GM23338 (cell line): ENCODE results near the gene MAPK8IP3. TPM values are rescaled to one million over a fixed set of nuclear protein-coding genes. Genes with fewer than 3 reads are reported as not detected.

ENCODE experiments used
- ATAC-seq: fragments of 200-7000 bp; cut with Tn5 transposase; 3 replicates; pipeline ENCODE4 v1.9.1; 2020
- DNase-seq: peaks from one replicate; pipeline ENCODE4 v3.0.0-alpha.2; 2015; ENCODE audit warnings: low spot score
- H2AFZ ChIP-seq: fragments of 200-600 bp; sonication (generic); 2 replicates; pipeline ENCODE4 v1.8.0; 2016; ENCODE audit warnings: antibody characterized with exemption, mild to moderate bottlenecking, moderate library complexity
- H3F3A ChIP-seq: fragments of 200-600 bp; sonication (generic); replicated peaks from 2 replicates; pipeline ENCODE4 v1.8.0; 2017; ENCODE audit warnings: antibody characterized with exemption, mixed run types, low read depth
- H3K27ac ChIP-seq: fragments of 200-600 bp; sonication (generic); 2 replicates; pipeline ENCODE4 v1.6.1; 2016; ENCODE audit warnings: low read depth
- H3K27me3 ChIP-seq: fragments of 200-600 bp; sonication (generic); 2 replicates; pipeline ENCODE4 v1.8.0; 2016; ENCODE audit warnings: mild to moderate bottlenecking, mixed run types, moderate library complexity; ENCODE audit not compliant: insufficient read depth
- H3K36me3 ChIP-seq: fragments of 200-600 bp; sonication (generic); 2 replicates; pipeline ENCODE4 v1.8.0; 2016; ENCODE audit warnings: mild to moderate bottlenecking; ENCODE audit not compliant: insufficient read depth
- H3K4me1 ChIP-seq: fragments of 200-600 bp; sonication (generic); 2 replicates; pipeline ENCODE4 v1.8.0; 2016; ENCODE audit warnings: mild to moderate bottlenecking, moderate library complexity; ENCODE audit not compliant: insufficient read depth
- H3K4me2 ChIP-seq: fragments of 200-600 bp; sonication (generic); 2 replicates; pipeline ENCODE4 v1.7.1; 2017; ENCODE audit warnings: mixed run types
- H3K4me3 ChIP-seq: fragments of 200-600 bp; sonication (generic); 2 replicates; pipeline ENCODE4 v1.6.1; 2016; ENCODE audit warnings: mixed run types
- H3K79me2 ChIP-seq: fragments of 200-600 bp; sonication (generic); replicated peaks from 2 replicates; pipeline ENCODE4 v1.8.0; 2017; ENCODE audit warnings: mild to moderate bottlenecking; ENCODE audit not compliant: insufficient read depth
- H3K9me2 ChIP-seq: fragments of 200-600 bp; sonication (generic); 2 replicates; pipeline ENCODE4 v1.8.0; 2017; ENCODE audit not compliant: insufficient read depth
- H4K20me1 ChIP-seq: fragments of 200-600 bp; sonication (generic); replicated peaks from 2 replicates; pipeline ENCODE4 v1.8.0; 2017; ENCODE audit warnings: mild to moderate bottlenecking; ENCODE audit not compliant: insufficient read depth
- H3K27ac Mint-ChIP-seq: 2 replicates; pipeline ENCODE4 v1.8.0; 2020; ENCODE audit warnings: inconsistent platforms, mild to moderate bottlenecking, moderate library complexity, mixed read lengths
- H3K27me3 Mint-ChIP-seq: 3 replicates; pipeline ENCODE4 v1.8.0; 2022; ENCODE audit warnings: low read depth, mild to moderate bottlenecking, moderate library complexity, mixed read lengths, inconsistent platforms; ENCODE audit not compliant: insufficient read depth, poor library complexity
- H3K36me3 Mint-ChIP-seq: 3 replicates; pipeline ENCODE4 v1.8.0; 2021; ENCODE audit warnings: low read depth, mild to moderate bottlenecking, inconsistent platforms, moderate library complexity, mixed read lengths
- H3K4me1 Mint-ChIP-seq: 3 replicates; pipeline ENCODE4 v1.8.0; 2020; ENCODE audit warnings: mild to moderate bottlenecking, inconsistent platforms, mixed read lengths
- H3K4me3 Mint-ChIP-seq: 3 replicates; pipeline ENCODE4 v1.8.0; 2021; ENCODE audit warnings: moderate library complexity, mild to moderate bottlenecking, inconsistent platforms, mixed read lengths
- H3K9me3 Mint-ChIP-seq: 3 replicates; pipeline ENCODE4 v1.8.0; 2020; ENCODE audit warnings: moderate library complexity, mild to moderate bottlenecking, inconsistent platforms, mixed read lengths
- CREB1 ChIP-seq: fragments of 250-450 bp; sonication (Bioruptor Pico); IDR thresholded peaks from 2 replicates; pipeline ENCODE4 v1.5.0; 2020; ENCODE audit warnings: low read depth, mild to moderate bottlenecking, moderate library complexity
- CTCF ChIP-seq, 2 experiments: fragments of 200-600 bp in 1 of 2; sonication (generic) in 1 of 2; conservative IDR thresholded peaks; 2 replicates each; pipeline versions ENCODE4 v1.5.1 to v1.6.1; 2016 to 2017; ENCODE audit warnings: antibody characterized with exemption in 2 of 2, low read depth in 2 of 2, mild to moderate bottlenecking in 2 of 2, moderate library complexity in 1 of 2
- ETS1 ChIP-seq: IDR thresholded peaks from 2 replicates; pipeline ENCODE4 v1.6.1; 2016; ENCODE audit warnings: antibody characterized with exemption
- EZH2 ChIP-seq: fragments of 200-600 bp; sonication (generic); IDR thresholded peaks from one replicate; pipeline ENCODE4 v1.8.0; 2017; ENCODE audit warnings: antibody characterized with exemption, mild to moderate bottlenecking, low read depth; ENCODE audit not compliant: unreplicated experiment
- EZH2phosphoT487 ChIP-seq: fragments of 200-600 bp; sonication (generic); IDR thresholded peaks from one replicate; pipeline ENCODE4 v1.8.1; 2018; ENCODE audit warnings: antibody characterized with exemption; ENCODE audit not compliant: unreplicated experiment
- JUNB ChIP-seq: IDR thresholded peaks from one replicate; pipeline ENCODE4 v1.6.1; 2016; ENCODE audit warnings: antibody characterized with exemption; ENCODE audit not compliant: unreplicated experiment
- NANOG ChIP-seq: IDR thresholded peaks from 2 replicates; pipeline ENCODE4 v1.6.1; 2016; ENCODE audit warnings: antibody characterized with exemption, borderline replicate concordance
- POLR2AphosphoS5 ChIP-seq: IDR thresholded peaks from 2 replicates; pipeline ENCODE4 v1.6.1; 2016; ENCODE audit warnings: antibody characterized with exemption, low read depth
- REST ChIP-seq: IDR thresholded peaks from one replicate; pipeline ENCODE4 v1.6.1; 2018; ENCODE audit warnings: antibody characterized with exemption; ENCODE audit not compliant: unreplicated experiment
- STAT1 ChIP-seq: IDR thresholded peaks from one replicate; pipeline ENCODE4 v1.6.1; 2016; ENCODE audit warnings: antibody characterized with exemption; ENCODE audit not compliant: unreplicated experiment
- ZNF114 ChIP-seq: fragments of 250-450 bp; sonication (Bioruptor Pico); IDR thresholded peaks from 2 replicates; pipeline ENCODE4 v1.5.0; 2020; ENCODE audit warnings: mild to moderate bottlenecking, moderate library complexity
- ZNF331 ChIP-seq: fragments of 250-450 bp; sonication (Bioruptor Pico); IDR thresholded peaks from 2 replicates; pipeline ENCODE4 v1.5.0; 2020; ENCODE audit warnings: low read depth, mild to moderate bottlenecking, moderate library complexity
- ZNF462 ChIP-seq: fragments of 250-450 bp; sonication (Bioruptor Pico); IDR thresholded peaks from 2 replicates; pipeline ENCODE4 v1.5.0; 2020; ENCODE audit warnings: mild to moderate bottlenecking, moderate library complexity
- polyA plus RNA-seq: library from polyadenylated mRNA; unstranded; fragments of >200 nt; fragmentation: Nextera tagmentation; extraction: Ambion mirVana; gene quantifications from 2 replicates; pipeline ENCODE4 v1.2.1, GENCODE V29; 2016
- total RNA-seq: library from RNA; depleted of rRNA; stranded (reverse); fragments of >200 nt; shearing (Covaris generic); gene quantifications from 2 replicates; pipeline ENCODE4 v1.2.3, GENCODE V29; 2014

MAPK8IP3 gene
- total and polyA plus RNA-seq, 2 experiments from 2014 or later: 11.3 to 58.4 TPM

- Histone ChIP-seq H3K27ac (no peak overlapping the region), H3K9me2 (no peaks in the 10 kb centered on the region), H4K20me1 (peaks cover 14% of the 10 kb centered on the region), H3K4me2 (no peak overlapping the region), H2AFZ (no peak overlapping the region), H3K36me3 (no peaks in the 10 kb centered on the region), H3K4me1 (no peaks in the 10 kb centered on the region), H3F3A (no peaks in the 10 kb centered on the region), H3K4me3 (no peak overlapping the region), H3K79me2 (peaks cover 35% of the 10 kb centered on the region), H3K27me3 (no peaks in the 10 kb centered on the region)
- no peak for ATAC-seq
- Mint-ChIP-seq H3K27me3 (peaks cover 13% of the 10 kb centered on the region), H3K4me3 (no peak overlapping the region), H3K4me1 (no peaks in the 10 kb centered on the region), H3K9me3 (peaks cover 2% of the 10 kb centered on the region; the same call in 1 of the 3 replicates), H3K36me3 (peaks cover 9% of the 10 kb centered on the region; the same call in 2 of the 3 replicates), H3K27ac (no peak overlapping the region)
- TF ChIP-seq STAT1 (no peak), CREB1 (CRISPR knock-in tag) (no peak), NANOG (no peak), EZH2phosphoT487 (no peak), ETS1 (no peak), REST (no peak), JUNB (no peak), ZNF331 (no peak), EZH2 (no peak), ZNF114 (no peak), CTCF (conservative IDR thresholded peaks at IDR 0.05; ENCODE audit: low read depth in 2 of 2) (no peak), POLR2AphosphoS5 (no peak), ZNF462 (CRISPR knock-in tag) (no peak)
- no peak for DNase-seq
These were observed 81.5 kb downstream of the MAPK8IP3 start for GRCh38 chr16:1787322-1788094.
